Bronchial epithelial cell (primary cell): ENCODE results near the gene ADGRG2. TPM values are rescaled to one million over a fixed set of nuclear protein-coding genes. Genes with fewer than 3 reads are reported as not detected.
A peak's percentile ranks its signal among the peaks of the same experiment; 100 is the strongest.
"Not testable (repeated sequence)": the region's sequence is repeated elsewhere in the genome, so short reads cannot be mapped to it uniquely, and the experiment has no call there.

Experiments
- DNase-seq: peaks from one replicate; pipeline ENCODE4 v3.0.0-alpha.2; 2010; ENCODE audit warnings: low read depth
- FAIRE-seq: peaks from 2 replicates; lab custom pipeline; 2011; peaks lifted over from hg19 to GRCh38; lab: Jason Lieb, UNC
- H3K27me3 ChIP-seq: 2 replicates; pipeline ENCODE4 v1.5.1; 2011; ENCODE audit warnings: low read length; ENCODE audit not compliant: control insufficient read depth, insufficient read depth
- H3K36me3 ChIP-seq: 2 replicates; pipeline ENCODE4 v1.5.1; 2011; ENCODE audit warnings: low read length; ENCODE audit not compliant: control insufficient read depth, insufficient read depth
- H3K4me3 ChIP-seq: 2 replicates; pipeline ENCODE4 v1.5.1; 2011; ENCODE audit warnings: mild to moderate bottlenecking, low read depth, low read length, control low read depth
- total RNA-seq: library from RNA; depleted of rRNA; stranded (reverse); fragments of >200 nt; gene quantifications from 2 replicates; pipeline ENCODE4 v1.2.1, GENCODE V29; 2014
- TF ChIP-seq, protein P1 (sequence below): IDR thresholded peaks from 2 replicates; pipeline ENCODE4 v1.5.1; 2011; ENCODE audit warnings: mild to moderate bottlenecking, moderate library complexity, low read length, control low read depth, inconsistent platforms; ENCODE audit not compliant: insufficient read depth, severe bottlenecking

ADGRG2 gene
- total RNA-seq, 1 donor from 2014 or later, result 0.26 TPM

DNA sequence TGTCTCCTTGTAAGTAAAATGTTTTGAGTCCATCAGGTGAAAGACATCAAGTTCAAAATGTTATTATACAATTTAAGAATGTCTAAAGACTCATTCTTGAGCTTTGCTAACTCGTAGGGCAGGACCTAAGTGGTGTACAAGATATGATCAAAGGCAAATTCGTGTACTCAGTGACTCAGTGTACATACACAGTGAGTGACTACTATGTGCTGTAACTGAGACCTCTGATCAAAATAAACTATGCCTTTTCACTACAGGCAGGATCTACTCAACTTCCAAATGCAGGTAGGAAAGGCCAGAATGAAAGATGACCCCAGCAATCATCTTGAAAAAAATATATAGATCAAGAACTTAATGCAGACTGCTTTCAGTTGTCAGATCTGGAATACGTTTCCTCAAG is 49.9 kb downstream of the ADGRG2 start:
- Histone ChIP-seq H3K4me3 (no peak overlapping the region), H3K27me3 (no peaks in the 10 kb centered on the region), H3K36me3 (no peaks in the 10 kb centered on the region)
- FAIRE-seq (no peak), DNase-seq (peak; percentile 45)
- TF ChIP-seq, protein P1, sequence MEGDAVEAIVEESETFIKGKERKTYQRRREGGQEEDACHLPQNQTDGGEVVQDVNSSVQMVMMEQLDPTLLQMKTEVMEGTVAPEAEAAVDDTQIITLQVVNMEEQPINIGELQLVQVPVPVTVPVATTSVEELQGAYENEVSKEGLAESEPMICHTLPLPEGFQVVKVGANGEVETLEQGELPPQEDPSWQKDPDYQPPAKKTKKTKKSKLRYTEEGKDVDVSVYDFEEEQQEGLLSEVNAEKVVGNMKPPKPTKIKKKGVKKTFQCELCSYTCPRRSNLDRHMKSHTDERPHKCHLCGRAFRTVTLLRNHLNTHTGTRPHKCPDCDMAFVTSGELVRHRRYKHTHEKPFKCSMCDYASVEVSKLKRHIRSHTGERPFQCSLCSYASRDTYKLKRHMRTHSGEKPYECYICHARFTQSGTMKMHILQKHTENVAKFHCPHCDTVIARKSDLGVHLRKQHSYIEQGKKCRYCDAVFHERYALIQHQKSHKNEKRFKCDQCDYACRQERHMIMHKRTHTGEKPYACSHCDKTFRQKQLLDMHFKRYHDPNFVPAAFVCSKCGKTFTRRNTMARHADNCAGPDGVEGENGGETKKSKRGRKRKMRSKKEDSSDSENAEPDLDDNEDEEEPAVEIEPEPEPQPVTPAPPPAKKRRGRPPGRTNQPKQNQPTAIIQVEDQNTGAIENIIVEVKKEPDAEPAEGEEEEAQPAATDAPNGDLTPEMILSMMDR, result no peak

DNA sequence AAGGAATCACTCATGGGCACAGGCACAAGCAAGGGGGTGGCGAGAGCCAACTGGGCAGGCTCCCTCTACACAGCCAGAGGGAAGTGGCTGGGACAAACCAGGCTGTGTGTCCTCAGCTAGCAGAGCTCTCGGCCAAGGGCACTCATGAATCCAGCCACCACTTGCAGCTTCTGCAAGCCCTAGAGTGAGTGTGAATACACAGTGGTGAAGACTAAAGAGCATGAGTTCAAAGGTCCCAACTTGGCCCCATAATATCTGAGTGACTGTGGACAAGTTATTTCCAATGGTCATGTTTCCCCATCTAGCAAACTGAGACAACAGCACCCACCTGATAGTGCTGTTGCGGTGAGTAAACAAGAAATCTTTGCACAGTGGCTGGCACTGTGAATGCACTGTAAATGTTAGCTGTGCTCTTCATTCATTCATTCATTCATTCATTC is 51.7 kb downstream of the ADGRG2 start:
- H3K4me3 ChIP-seq, result no peak overlapping the region
- no peaks in the 10 kb centered on the region for H3K36me3 ChIP-seq
- DNase-seq (no peak), FAIRE-seq (no peak)
- TF ChIP-seq, protein P1, result no peak
- no peaks in the 10 kb centered on the region for H3K27me3 ChIP-seq

DNA sequence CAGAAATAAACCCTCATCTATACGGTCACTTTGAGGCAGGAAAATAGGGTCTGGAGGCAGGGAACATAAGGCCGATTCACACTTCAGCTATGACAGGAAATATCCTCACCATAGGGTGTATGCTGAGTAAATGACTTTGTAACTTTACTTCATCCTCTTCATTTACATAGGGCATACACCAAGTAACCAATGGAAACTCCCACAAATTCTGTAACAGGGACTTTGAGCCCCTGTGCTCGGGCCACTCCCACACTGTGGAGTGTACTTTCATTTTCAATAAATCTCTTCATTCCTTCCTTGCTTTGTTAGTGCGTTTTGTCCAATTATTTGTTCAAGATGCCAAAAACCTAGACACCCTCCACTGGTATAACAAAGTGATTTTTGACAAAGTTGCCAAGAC is 55.3 kb downstream of the ADGRG2 start:
- not testable (repeated sequence) for H3K27me3 ChIP-seq, FAIRE-seq, H3K4me3 ChIP-seq, DNase-seq, H3K36me3 ChIP-seq

DNA sequence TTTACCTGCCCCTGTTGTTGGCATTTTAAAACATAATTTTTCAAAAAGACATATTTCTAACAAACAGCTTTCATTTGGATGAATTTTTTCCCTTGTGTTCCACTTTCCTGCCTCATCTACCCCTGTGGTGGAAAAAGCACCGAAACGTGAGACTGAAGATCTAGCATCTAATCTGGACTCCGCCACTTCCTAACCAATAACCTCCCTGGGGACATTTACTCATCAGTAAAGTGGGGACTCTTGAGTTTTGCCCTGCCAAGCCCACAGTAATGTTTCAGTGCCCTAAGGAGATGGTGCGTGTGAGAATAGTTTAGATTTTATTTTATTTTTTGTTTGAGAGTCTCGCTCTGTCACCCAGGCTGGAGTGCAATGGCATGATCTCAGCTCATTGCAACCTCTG is 56.7 kb downstream of the ADGRG2 start:
- TF ChIP-seq, protein P1, result no peak
- no peak for FAIRE-seq
- H3K36me3 ChIP-seq, result no peaks in the 10 kb centered on the region
- no peak overlapping the region for H3K4me3 ChIP-seq
- no peak for DNase-seq
- H3K27me3 ChIP-seq, result no peaks in the 10 kb centered on the region

DNA sequence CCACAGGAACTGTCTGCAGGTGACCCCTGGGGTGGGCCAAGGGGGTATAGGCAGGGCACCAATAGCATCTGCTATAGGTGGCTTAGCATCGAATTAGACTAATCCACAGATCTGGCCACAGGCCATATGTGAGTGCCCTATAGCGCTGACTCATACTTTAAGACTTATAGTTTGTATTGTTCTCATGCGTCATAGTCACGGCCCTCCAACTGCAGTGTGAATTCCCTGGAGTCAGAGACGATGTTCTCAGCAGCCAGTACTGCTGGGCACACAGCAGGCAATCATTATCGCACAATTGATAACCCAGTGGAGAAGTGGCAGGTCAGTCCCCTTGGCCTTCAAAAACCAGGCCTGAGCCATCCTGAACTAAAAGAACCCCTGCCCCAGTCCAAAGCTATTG is 58.1 kb downstream of the ADGRG2 start:
- FAIRE-seq (no peak), DNase-seq (peak; percentile 66)
- Histone ChIP-seq H3K36me3 (no peaks in the 10 kb centered on the region), H3K27me3 (no peaks in the 10 kb centered on the region), H3K4me3 (no peak overlapping the region)
- TF ChIP-seq, protein P1, result no peak

DNA sequence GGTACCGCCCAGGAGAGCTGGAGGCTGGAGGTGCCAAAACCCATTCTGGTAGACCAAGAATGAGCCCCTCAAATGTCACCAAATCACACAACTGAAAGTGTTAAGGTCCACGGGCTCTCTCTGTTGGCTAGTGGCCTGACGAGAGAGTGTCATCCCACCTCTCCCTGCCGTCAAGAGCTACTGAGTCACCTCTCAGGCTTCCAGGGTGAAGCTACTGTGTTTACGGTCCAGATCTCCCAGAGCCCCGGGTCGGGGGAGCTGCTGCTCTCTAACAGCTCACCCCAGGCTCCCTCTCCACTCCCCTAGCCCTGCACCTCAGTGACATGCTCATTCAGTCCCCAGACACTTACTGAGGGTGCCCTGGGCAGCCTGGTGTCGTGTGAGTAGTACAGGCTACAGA is 59.2 kb downstream of the ADGRG2 start:
- FAIRE-seq (no peak), DNase-seq (no peak)
- TF ChIP-seq, protein P1, result no peak
- no peaks in the 10 kb centered on the region for H3K27me3 ChIP-seq
- H3K36me3 ChIP-seq, result no peaks in the 10 kb centered on the region
- no peak overlapping the region for H3K4me3 ChIP-seq
